Panc1 (cell line): ENCODE measurements around the gene TEN1. TPM values are rescaled to one million over a fixed set of nuclear protein-coding genes. Genes with fewer than 3 reads are reported as not detected.

Source experiments
- ATAC-seq: fragments of 200-7000 bp; cut with Tn5 transposase; 2 replicates; pipeline ENCODE4 v1.9.1; 2020; ENCODE audit warnings: mild to moderate bottlenecking, moderate library complexity
- BruUV-seq: library from RNA; stranded (reverse); fragments of 400-500 nt; replicated peaks from 2 replicates; lab custom pipeline; 2021; lab: Mats Ljungman, UMichigan
- CTCF ChIA-PET: fragments of 300-600 bp; sonication (Branson Sonifier 250); formaldehyde crosslinking; loops from one replicate; lab custom pipeline; 2022; ENCODE audit warnings: antibody characterized with exemption; lab: Charles Lee
- POLR2A ChIA-PET: fragments of 300-600 bp; sonication (Branson Sonifier 250); formaldehyde crosslinking; loops from one replicate; lab custom pipeline; 2022; ENCODE audit warnings: antibody characterized with exemption; lab: Charles Lee
- DNase-seq: peaks from one replicate; pipeline ENCODE4 v3.0.0-alpha.2; 2010; ENCODE audit warnings: low read depth, low spot score
- H3K27ac ChIP-seq: 2 replicates; pipeline ENCODE4 v1.5.1; 2011; ENCODE audit warnings: mild to moderate bottlenecking, low read length, inconsistent platforms
- H3K27me3 ChIP-seq: fragments of 200-500 bp; sonication (Bioruptor generic); 2 replicates; pipeline ENCODE4 v1.6.0; 2014; ENCODE audit warnings: low read length, inconsistent platforms; ENCODE audit not compliant: control insufficient read depth, insufficient read depth
- H3K36me3 ChIP-seq: fragments of 200-500 bp; sonication (Bioruptor generic); 2 replicates; pipeline ENCODE4 v1.5.1; 2014; ENCODE audit warnings: inconsistent platforms, mild to moderate bottlenecking, low read length, moderate library complexity; ENCODE audit not compliant: control insufficient read depth, insufficient read depth
- H3K4me1 ChIP-seq: 2 replicates; pipeline ENCODE4 v1.5.1; 2011; ENCODE audit warnings: inconsistent platforms, mild to moderate bottlenecking, low read length, moderate library complexity; ENCODE audit not compliant: control insufficient read depth, insufficient read depth
- H3K4me3 ChIP-seq, 2 experiments: 2 replicates each; pipeline ENCODE4 v1.5.1; 2011 to 2012; ENCODE audit warnings: low read depth in 2 of 2, low read length in 2 of 2, mild to moderate bottlenecking in 2 of 2, inconsistent platforms in 1 of 2, moderate library complexity in 1 of 2
- H3K9me3 ChIP-seq: fragments of 200-500 bp; sonication (Bioruptor generic); 2 replicates; pipeline ENCODE4 v1.5.1; 2014; ENCODE audit warnings: low read depth, mild to moderate bottlenecking, inconsistent platforms, low read length, moderate library complexity; ENCODE audit not compliant: control insufficient read depth, insufficient read depth
- CTCF ChIP-seq: fragments of 450-650 bp; IDR thresholded peaks from 2 replicates; pipeline ENCODE4 v1.5.1; 2017; ENCODE audit warnings: mild to moderate bottlenecking
- POLR2AphosphoS5 ChIP-seq: IDR thresholded peaks from 2 replicates; pipeline ENCODE4 v1.6.1; 2012; ENCODE audit warnings: mild to moderate bottlenecking, low read depth, low read length, moderate library complexity
- REST ChIP-seq, 2 experiments: IDR thresholded peaks; 2 replicates each; pipeline ENCODE4 v1.6.1; 2011 to 2012; ENCODE audit warnings: low read depth in 2 of 2, control low read depth in 1 of 2, low read length in 1 of 2, mild to moderate bottlenecking in 1 of 2, moderate library complexity in 1 of 2; ENCODE audit not compliant: insufficient read depth in 1 of 2
- SIN3A ChIP-seq: IDR thresholded peaks from 2 replicates; pipeline ENCODE4 v1.6.1; 2012; ENCODE audit warnings: low read depth, mild to moderate bottlenecking, low read length, moderate library complexity, borderline replicate concordance; ENCODE audit not compliant: insufficient read depth
- TCF7L2 ChIP-seq: IDR thresholded peaks from 2 replicates; pipeline ENCODE4 v1.6.1; 2011; ENCODE audit warnings: mild to moderate bottlenecking, low read depth, low read length, inconsistent platforms
- in situ Hi-C: cut with HindIII; loops from 2 replicates; pipeline ENCODE4 v1.10.0; 2016; ENCODE audit warnings: low sequenced_read_pairs, low pct_unique_long_range_greater_than_20kb
- intact Hi-C: fragments of 100-400 bp; cut with micrococcal nuclease; formaldehyde crosslinking; loops from one replicate; pipeline ENCODE4 v1.10.0; 2022; ENCODE audit not compliant: unreplicated experiment
- total RNA-seq: library from RNA; stranded (reverse); gene quantifications from one replicate; pipeline ENCODE4 v1.2.1, GENCODE V29; 2021; ENCODE audit not compliant: unreplicated experiment

Gene TEN1
- total RNA-seq, 1 experiment from 2014 or later: 41.3 TPM

DNA sequence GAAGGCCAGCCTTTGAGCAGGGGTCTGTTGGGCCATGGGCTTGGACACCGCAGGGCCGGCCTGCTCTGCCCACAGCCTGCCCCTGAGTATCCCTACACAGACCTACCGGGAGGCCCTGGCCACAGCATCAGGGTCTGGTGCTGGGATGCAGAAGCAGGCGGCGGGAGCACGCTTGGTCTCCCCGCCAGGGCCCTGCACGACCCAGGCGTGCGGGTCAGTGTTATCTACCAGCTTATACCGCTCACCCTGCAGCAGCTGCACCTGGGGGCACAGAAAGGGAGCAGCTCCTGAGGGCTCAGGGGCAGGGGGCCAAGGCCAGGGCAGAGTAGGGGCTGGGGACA is 39.3 kb downstream of the TEN1 start:
- intact Hi-C loops (no loop called here), in situ Hi-C loops (no loop called here)
- peaks cover 3% of the 10 kb centered on the region; the same call in 1 of the 2 replicates for H3K36me3 ChIP-seq
- no peaks in the 10 kb centered on the region for H3K4me1 ChIP-seq
- BruUV-seq: no TSS peak
- no peaks in the 10 kb centered on the region for H3K27me3 ChIP-seq
- no peak for ATAC-seq
- no peak overlapping the region for H3K27ac ChIP-seq
- H3K9me3 ChIP-seq: no peaks in the 10 kb centered on the region
- CTCF ChIA-PET: interaction anchor here (1.3 kb wide), 1 partner anchor 19 kb away, joined by 3 read pairs; no protein-coding TSS in a partner anchor
- no peak overlapping the region for H3K4me3 ChIP-seq
- no peak for TF ChIP-seq TCF7L2
- TF ChIP-seq REST (IDR thresholded peaks at IDR 0.05; ENCODE audit: insufficient read depth in 1 of 2, low read depth in 2 of 2, low read length in 1 of 2): no peak
- no peak for TF ChIP-seq CTCF
- TF ChIP-seq SIN3A: no peak
- TF ChIP-seq POLR2AphosphoS5: no peak
- no peak for DNase-seq
- POLR2A ChIA-PET: interaction anchor here (0.5 kb wide), 1 partner anchor 46 kb away, joined by 8 read pairs; no protein-coding TSS in a partner anchor

DNA sequence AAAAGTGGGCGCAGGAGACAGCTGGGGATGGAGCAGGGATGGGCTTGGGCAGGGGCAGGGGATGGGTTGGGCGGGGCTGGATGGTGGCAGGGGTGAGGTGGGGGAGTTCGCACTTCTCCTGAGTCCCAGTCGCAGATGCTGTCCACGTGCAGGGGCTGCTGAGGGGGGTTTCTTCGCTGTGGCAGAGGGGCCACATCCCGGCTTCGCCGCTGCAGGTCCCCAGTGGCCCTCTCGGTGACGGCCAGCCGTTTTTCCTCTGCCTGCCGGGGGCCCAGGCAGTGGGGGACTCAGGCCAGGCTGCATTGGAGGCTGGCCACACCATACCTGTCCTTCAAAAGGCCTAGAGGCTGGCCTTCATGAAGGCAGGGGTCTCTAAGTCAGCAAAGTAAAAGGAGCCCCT is 39.8 kb downstream of the TEN1 start:
- BruUV-seq: no TSS peak
- ChIA-PET CTCF (no interaction called here), POLR2A (interaction anchor here (0.5 to 0.6 kb wide), 2 partner anchors 46 to 107 kb away, joined by 3 to 8 read pairs; no protein-coding TSS in a partner anchor)
- DNase-seq (no peak), ATAC-seq (no peak)
- intact Hi-C loops: no loop called here
- peaks cover 3% of the 10 kb centered on the region; the same call in 1 of the 2 replicates for H3K36me3 ChIP-seq
- no peak overlapping the region for H3K4me3 ChIP-seq
- H3K27ac ChIP-seq: no peak overlapping the region
- in situ Hi-C loops: no loop called here
- TF ChIP-seq POLR2AphosphoS5 (no peak), CTCF (no peak), REST (IDR thresholded peaks at IDR 0.05; ENCODE audit: insufficient read depth in 1 of 2, low read depth in 2 of 2, low read length in 1 of 2) (no peak), TCF7L2 (no peak), SIN3A (no peak)
- H3K9me3 ChIP-seq: no peaks in the 10 kb centered on the region
- H3K27me3 ChIP-seq: no peaks in the 10 kb centered on the region
- H3K4me1 ChIP-seq: no peaks in the 10 kb centered on the region
